Mesendoderm (in vitro differentiated cells): Measurements from ENCODE around the gene CARMIL1.
A peak's percentile ranks its signal among the peaks of the same experiment; 100 is the strongest.

ENCODE experiments used
- DNase-seq: peaks from one replicate; pipeline ENCODE4 v3.0.0; 2013
- H2AK5ac ChIP-seq: 2 replicates; pipeline ENCODE4 v1.6.1; 2013; ENCODE audit warnings: low read length, inconsistent platforms
- H2BK120ac ChIP-seq: 2 replicates; pipeline ENCODE4 v1.6.1; 2013; ENCODE audit warnings: low read depth, mild to moderate bottlenecking, low read length, moderate library complexity, mixed read lengths
- H2BK15ac ChIP-seq: replicated peaks from 2 replicates; pipeline ENCODE4 v1.6.1; 2013; ENCODE audit warnings: low read depth, mild to moderate bottlenecking, moderate library complexity
- H2BK5ac ChIP-seq: 2 replicates; pipeline ENCODE4 v1.6.1; 2013; ENCODE audit warnings: low read length, inconsistent platforms
- H3K18ac ChIP-seq: 2 replicates; pipeline ENCODE4 v1.6.1; 2013; ENCODE audit warnings: mild to moderate bottlenecking, low read length, mixed read lengths
- H3K23ac ChIP-seq: one replicate; pipeline ENCODE4 v1.6.1; 2013; ENCODE audit warnings: low read length
- H3K27ac ChIP-seq: 2 replicates; pipeline ENCODE4 v1.5.1; 2013; ENCODE audit warnings: low read depth, mild to moderate bottlenecking, inconsistent platforms, low read length, moderate library complexity
- H3K27me3 ChIP-seq: 2 replicates; pipeline ENCODE4 v1.6.1; 2013; ENCODE audit warnings: low read length, control low read depth, mild to moderate bottlenecking, inconsistent platforms; ENCODE audit not compliant: insufficient read depth, poor library complexity
- H3K36me3 ChIP-seq: 2 replicates; pipeline ENCODE4 v1.6.1; 2013; ENCODE audit warnings: low read length, inconsistent platforms; ENCODE audit not compliant: control insufficient read depth, insufficient read depth
- H3K4ac ChIP-seq: one replicate; pipeline ENCODE4 v1.6.1; 2013; ENCODE audit warnings: low read depth, mild to moderate bottlenecking, low read length, moderate library complexity
- H3K4me1 ChIP-seq: 2 replicates; pipeline ENCODE4 v1.6.1; 2013; ENCODE audit warnings: low read depth, low read length, inconsistent platforms; ENCODE audit not compliant: control insufficient read depth
- H3K4me2 ChIP-seq: 2 replicates; pipeline ENCODE4 v1.6.1; 2013; ENCODE audit warnings: low read length
- H3K4me3 ChIP-seq: 2 replicates; pipeline ENCODE4 v1.5.1; 2013; ENCODE audit warnings: mild to moderate bottlenecking, low read length
- H3K56ac ChIP-seq: one replicate; pipeline ENCODE4 v1.6.1; 2013; ENCODE audit warnings: low read length
- H3K79me1 ChIP-seq: 2 replicates; pipeline ENCODE4 v1.6.1; 2013; ENCODE audit warnings: low read length, inconsistent platforms
- H3K79me2 ChIP-seq: 2 replicates; pipeline ENCODE4 v1.6.1; 2013; ENCODE audit warnings: mild to moderate bottlenecking, low read length; ENCODE audit not compliant: control insufficient read depth, insufficient read depth
- H3K9ac ChIP-seq: 2 replicates; pipeline ENCODE4 v1.6.1; 2013; ENCODE audit warnings: low read length, inconsistent platforms
- H4K5ac ChIP-seq: one replicate; pipeline ENCODE4 v1.6.1; 2013; ENCODE audit warnings: low read length
- H4K8ac ChIP-seq: one replicate; pipeline ENCODE4 v1.6.1; 2013; ENCODE audit warnings: low read depth, mild to moderate bottlenecking, control low read depth, low read length, moderate library complexity
- WGBS: extraction: QIAGEN DNeasy Blood & Tissue Kit; methylation state at CpG from one replicate; pipeline ENCODE4 v1.1.7; 2013; ENCODE audit warnings: low lambda C conversion rate, missing lambda C conversion rate; ENCODE audit not compliant: insufficient coverage; ENCODE audit errors: extremely low coverage; 5-methylcytosine and 5-hydroxymethylcytosine counted together

Gene CARMIL1

DNA sequence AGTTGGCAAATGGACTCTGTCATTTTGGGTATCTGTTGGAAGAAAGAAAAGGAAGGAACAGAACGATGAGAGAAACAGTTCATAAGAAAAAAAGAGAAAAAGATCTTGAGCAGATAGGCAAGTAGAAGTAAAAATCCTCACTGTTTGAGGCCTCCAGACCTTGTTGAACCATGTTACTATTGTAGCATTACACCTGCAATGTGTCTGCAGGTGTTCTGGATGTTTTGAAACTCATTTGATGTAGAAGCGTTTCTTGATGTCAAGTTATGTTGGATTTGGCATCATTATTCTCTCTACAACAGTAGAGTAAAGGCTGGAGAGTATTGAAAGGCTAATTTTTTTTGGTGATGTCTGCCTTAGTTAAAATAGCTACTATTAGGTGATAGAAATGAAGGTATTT, 108.7 kb downstream of the CARMIL1 start:
- Histone ChIP-seq H3K4me3 (no peak overlapping the region), H3K79me2 (no peaks in the 10 kb centered on the region), H4K8ac (no peak overlapping the region), H3K27ac (no peak overlapping the region), H2BK15ac (no peak overlapping the region), H4K5ac (no peak overlapping the region), H3K4me1 (no peaks in the 10 kb centered on the region), H3K79me1 (peaks cover 9% of the 10 kb centered on the region), H3K56ac (no peak overlapping the region), H2BK5ac (no peak overlapping the region), H2AK5ac (no peak overlapping the region), H3K4ac (no peak overlapping the region), H3K36me3 (no peaks in the 10 kb centered on the region), H3K18ac (no peak overlapping the region), H2BK120ac (no peak overlapping the region), H3K4me2 (no peak overlapping the region), H3K9ac (no peak overlapping the region), H3K27me3 (no peaks in the 10 kb centered on the region), H3K23ac (no peak overlapping the region)
- no peak for DNase-seq
- no CpG with 5 or more reads among the region's 2 CpGs for WGBS

DNA sequence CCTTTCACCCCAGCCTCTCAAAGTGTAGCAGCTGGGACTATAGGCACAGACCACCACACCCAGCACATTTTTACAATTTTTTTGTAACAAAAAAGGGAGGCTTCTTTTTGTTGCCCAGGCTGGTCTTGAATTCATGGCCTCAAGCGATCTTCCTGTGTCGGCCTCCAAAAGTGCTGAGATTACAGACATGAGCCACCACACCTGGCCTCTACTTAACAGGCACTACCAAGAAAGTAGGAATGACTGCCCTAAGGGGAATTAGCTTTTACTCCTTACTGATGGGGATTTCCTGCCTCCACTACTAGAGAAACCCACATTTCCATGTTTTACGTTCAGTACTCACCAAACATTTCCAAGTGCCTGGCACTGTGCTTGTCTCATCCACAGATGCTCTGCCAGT, 109.6 kb downstream of the CARMIL1 start:
- Histone ChIP-seq H3K4me3 (no peak overlapping the region), H4K8ac (no peak overlapping the region), H3K23ac (no peak overlapping the region), H3K9ac (no peak overlapping the region), H3K4me2 (no peak overlapping the region), H2BK120ac (no peak overlapping the region), H3K4me1 (no peaks in the 10 kb centered on the region), H3K27me3 (no peaks in the 10 kb centered on the region), H3K18ac (no peak overlapping the region), H3K4ac (no peak overlapping the region), H3K27ac (no peak overlapping the region), H3K79me1 (peaks cover 9% of the 10 kb centered on the region), H2BK15ac (no peak overlapping the region), H2AK5ac (no peak overlapping the region), H4K5ac (no peak overlapping the region), H3K36me3 (no peaks in the 10 kb centered on the region), H2BK5ac (no peak overlapping the region), H3K79me2 (no peaks in the 10 kb centered on the region), H3K56ac (no peak overlapping the region)
- WGBS = no CpG with 5 or more reads among the region's 3 CpGs
- DNase-seq = no peak

DNA sequence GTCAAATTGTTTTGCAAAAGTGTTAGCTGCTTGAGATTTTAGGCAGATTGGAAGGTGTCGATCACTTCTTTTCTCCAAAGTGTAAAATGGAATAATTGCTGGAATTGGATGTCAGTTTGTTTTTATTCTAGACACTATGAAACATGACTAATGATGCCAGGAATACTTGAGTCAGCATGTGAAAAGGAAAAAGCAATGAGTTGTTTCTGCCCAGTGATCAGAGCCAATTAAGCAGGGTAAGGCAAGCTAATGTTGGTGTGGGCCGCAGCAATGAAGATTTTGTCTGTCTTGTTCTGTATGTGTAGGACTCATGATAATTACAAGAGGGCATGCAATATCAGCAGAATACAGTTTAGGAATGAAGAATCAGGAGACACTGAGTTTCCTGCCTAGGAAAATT, 110.3 kb downstream of the CARMIL1 start:
- Histone ChIP-seq H3K23ac (no peak overlapping the region), H3K4ac (no peak overlapping the region), H3K79me2 (no peaks in the 10 kb centered on the region)

DNA sequence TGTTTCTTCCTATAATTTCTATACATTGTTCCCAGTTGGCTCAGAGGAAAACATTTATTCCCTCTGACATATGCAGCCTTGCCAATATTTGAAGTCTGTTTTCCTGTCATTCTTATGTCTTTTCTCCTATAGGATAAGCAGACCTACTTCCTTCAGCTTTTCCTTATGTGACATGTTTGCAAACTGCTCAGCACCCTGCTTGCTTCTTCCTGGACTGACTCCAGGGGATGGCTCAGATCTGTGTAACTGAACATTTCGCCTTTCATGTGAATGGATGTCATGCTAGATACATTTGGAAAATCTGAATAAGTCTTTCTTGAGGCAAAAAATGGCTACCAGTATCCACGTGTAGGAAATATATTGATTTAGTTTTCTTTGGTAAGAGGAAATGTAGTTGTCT, 113.2 kb downstream of the CARMIL1 start:
- Histone ChIP-seq H3K4me2 (no peak overlapping the region), H3K56ac (no peak overlapping the region), H2BK15ac (no peak overlapping the region), H3K79me2 (no peaks in the 10 kb centered on the region), H2AK5ac (no peak overlapping the region), H3K4ac (no peak overlapping the region), H3K4me1 (peaks cover 2% of the 10 kb centered on the region), H3K9ac (no peak overlapping the region), H3K23ac (no peak overlapping the region), H3K18ac (no peak overlapping the region), H3K27me3 (no peaks in the 10 kb centered on the region), H3K4me3 (no peak overlapping the region), H2BK120ac (no peak overlapping the region), H3K27ac (no peak overlapping the region), H4K8ac (no peak overlapping the region), H3K79me1 (peaks cover 10% of the 10 kb centered on the region), H2BK5ac (no peak overlapping the region), H3K36me3 (no peaks in the 10 kb centered on the region), H4K5ac (no peak overlapping the region)
- no CpG with 5 or more reads among the region's 2 CpGs for WGBS
- no peak for DNase-seq

More for the DNA sequence above, 110.3 kb downstream of the CARMIL1 start:
- no peak overlapping the region for H3K4me3 ChIP-seq
- H2BK5ac ChIP-seq = no peak overlapping the region
- no peak overlapping the region for H3K56ac ChIP-seq
- no peak overlapping the region for H2BK15ac ChIP-seq
- peaks cover 9% of the 10 kb centered on the region for H3K79me1 ChIP-seq
- H3K27me3 ChIP-seq = no peaks in the 10 kb centered on the region
- no peaks in the 10 kb centered on the region for H3K4me1 ChIP-seq
- H3K36me3 ChIP-seq = no peaks in the 10 kb centered on the region
- H3K9ac ChIP-seq = no peak overlapping the region
- no peak overlapping the region for H2AK5ac ChIP-seq
- H3K27ac ChIP-seq = no peak overlapping the region
- H4K5ac ChIP-seq = no peak overlapping the region
- H3K4me2 ChIP-seq = no peak overlapping the region
- DNase-seq = no peak
- no peak overlapping the region for H4K8ac ChIP-seq
- H2BK120ac ChIP-seq = no peak overlapping the region
- no peak overlapping the region for H3K18ac ChIP-seq
- WGBS = no CpG with 5 or more reads among the region's 2 CpGs

DNA sequence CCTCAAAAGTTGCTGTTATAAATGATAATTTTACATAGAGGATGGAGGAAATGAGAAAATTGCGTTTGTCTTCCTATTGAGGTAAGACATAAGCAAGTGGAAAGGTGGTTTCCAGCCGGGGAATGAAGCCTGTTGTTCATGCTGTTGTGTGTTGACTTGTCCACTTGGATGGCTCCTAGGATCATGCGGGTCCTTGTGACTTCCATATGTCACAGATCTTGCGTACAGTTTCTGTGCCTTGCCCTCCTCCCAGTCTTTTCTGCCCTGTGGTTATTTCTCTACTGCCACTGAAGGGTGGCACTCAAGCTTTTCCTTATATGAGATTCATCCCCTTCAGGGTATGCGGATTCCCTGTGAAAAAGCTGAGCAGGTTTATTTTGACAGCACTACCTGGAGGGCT, 116.6 kb downstream of the CARMIL1 start:
- no peak overlapping the region for H3K23ac ChIP-seq
- no peaks in the 10 kb centered on the region for H3K27me3 ChIP-seq
- H3K79me2 ChIP-seq = no peaks in the 10 kb centered on the region
- no peak overlapping the region for H2BK15ac ChIP-seq
- H3K56ac ChIP-seq = no peak overlapping the region
- H3K18ac ChIP-seq = no peak overlapping the region
- peaks cover 4% of the 10 kb centered on the region for H3K4me1 ChIP-seq
- H3K79me1 ChIP-seq = peaks cover 10% of the 10 kb centered on the region
- H3K9ac ChIP-seq = no peak overlapping the region
- no CpG with 5 or more reads among the region's 5 CpGs for WGBS
- no peak overlapping the region for H3K4me3 ChIP-seq
- H3K36me3 ChIP-seq = no peaks in the 10 kb centered on the region
- no peak overlapping the region for H3K4ac ChIP-seq
- H3K27ac ChIP-seq = no peak overlapping the region
- DNase-seq = no peak
- H2AK5ac ChIP-seq = no peak overlapping the region
- no peak overlapping the region for H2BK120ac ChIP-seq
- no peak overlapping the region for H4K5ac ChIP-seq
- H2BK5ac ChIP-seq = no peak overlapping the region
- H4K8ac ChIP-seq = no peak overlapping the region
- H3K4me2 ChIP-seq = no peak overlapping the region

DNA sequence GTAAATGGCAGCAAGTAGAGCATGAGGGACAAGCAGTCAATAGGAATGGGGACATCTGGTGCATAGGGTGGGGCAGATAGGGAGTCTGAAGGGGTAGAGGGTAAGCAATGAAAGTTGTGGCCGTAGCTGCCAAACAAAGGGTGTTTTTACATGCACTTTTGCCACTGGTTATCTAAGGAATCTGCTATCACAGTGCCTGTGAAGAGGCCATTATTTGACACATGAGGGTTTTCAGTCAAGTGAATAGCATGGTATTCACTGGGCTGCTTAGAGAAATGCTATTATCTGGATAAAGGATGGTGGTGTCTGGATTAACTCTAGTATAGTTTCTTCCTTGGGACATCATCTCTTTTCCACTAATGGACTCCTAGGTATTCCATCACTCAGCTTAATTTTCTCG, 118.2 kb downstream of the CARMIL1 start:
- Histone ChIP-seq H3K56ac (no peak overlapping the region), H3K27ac (no peak overlapping the region), H3K36me3 (no peaks in the 10 kb centered on the region), H4K8ac (no peak overlapping the region), H3K79me2 (no peaks in the 10 kb centered on the region), H2BK15ac (no peak overlapping the region), H3K9ac (no peak overlapping the region), H3K4me1 (peaks cover 4% of the 10 kb centered on the region), H3K4me2 (no peak overlapping the region), H2AK5ac (no peak overlapping the region), H3K23ac (no peak overlapping the region), H3K18ac (no peak overlapping the region), H2BK5ac (no peak overlapping the region), H3K4ac (no peak overlapping the region), H3K27me3 (no peaks in the 10 kb centered on the region), H2BK120ac (no peak overlapping the region), H3K4me3 (no peak overlapping the region), H4K5ac (no peak overlapping the region), H3K79me1 (peaks cover 7% of the 10 kb centered on the region)
- no CpG with 5 or more reads among the region's 2 CpGs for WGBS
- peak; percentile 69 for DNase-seq
